Activated CD8-positive, alpha-beta T cell treated with anti-CD3 and anti-CD28 coated beads, Interleukin-2, amount 10 ng/mL, durations not matched to agents 7 days and 5 days (primary cell): Measurements from ENCODE around the gene IL23R. TPM values are rescaled to one million over a fixed set of nuclear protein-coding genes. Genes with fewer than 3 reads are reported as not detected.

Experiments used
- ATAC-seq: fragments of 150-1000 bp; cut with Tn5 transposase; one replicate; pipeline ENCODE4 v1.10.0; 2021; ENCODE audit warnings: moderate library complexity
- CTCF ChIA-PET: fragments of 350-600 bp; sonication (Branson Sonifier 250); formaldehyde crosslinking; loops from one replicate; lab custom pipeline; 2021; ENCODE audit warnings: antibody characterized with exemption; lab: Charles Lee
- POLR2A ChIA-PET: fragments of 350-600 bp; sonication (Branson Sonifier 250); formaldehyde crosslinking; loops from one replicate; lab custom pipeline; 2021; ENCODE audit warnings: antibody characterized with exemption; lab: Charles Lee
- DNase-seq: peaks from one replicate; pipeline ENCODE4 v3.0.0-alpha.2; 2020
- H3K27ac Mint-ChIP-seq: one replicate; pipeline ENCODE4 v1.8.0; 2021; ENCODE audit warnings: mild to moderate bottlenecking, mixed read lengths
- H3K27me3 Mint-ChIP-seq: one replicate; pipeline ENCODE4 v1.8.0; 2021; ENCODE audit warnings: low read depth, mixed read lengths
- H3K36me3 Mint-ChIP-seq: one replicate; pipeline ENCODE4 v1.8.0; 2021; ENCODE audit warnings: low read depth, mixed read lengths
- H3K4me1 Mint-ChIP-seq: one replicate; pipeline ENCODE4 v1.8.0; 2021; ENCODE audit warnings: low read depth, mixed read lengths
- H3K4me3 Mint-ChIP-seq: one replicate; pipeline ENCODE4 v1.8.0; 2021; ENCODE audit warnings: mild to moderate bottlenecking, mixed read lengths
- H3K9me3 Mint-ChIP-seq: one replicate; pipeline ENCODE4 v1.8.0; 2022; ENCODE audit warnings: mixed read lengths; ENCODE audit not compliant: insufficient read depth
- total RNA-seq, 2 experiments: library from RNA; stranded (reverse); gene quantifications; one replicate each; pipeline ENCODE4 v1.2.3, GENCODE V29; 2021

The IL23R gene
- total RNA-seq, 2 experiments from 2014 or later: 0.45 to 0.47 TPM

GRCh38 chr1:67148516-67149178, 17.6 kb upstream of the IL23R start:
- Mint-ChIP-seq H3K9me3 (no peaks in the 10 kb centered on the region), H3K4me3 (no peak overlapping the region), H3K27ac (peak overlapping the region; percentile 58), H3K36me3 (no peaks in the 10 kb centered on the region), H3K4me1 (peaks cover 47% of the 10 kb centered on the region), H3K27me3 (peaks cover 28% of the 10 kb centered on the region)
- ChIA-PET POLR2A (interaction anchor here (1.0 to 1.3 kb wide), 3 partner anchors 14 to 152 kb away, joined by 4 to 6 read pairs (median 4); no protein-coding TSS in a partner anchor), CTCF (interaction anchor here (0.6 to 15.6 kb wide), 56 partner anchors 12 to 424 kb away, joined by 3 to 313 read pairs (median 6); partner anchors contain the start of genes C1orf141, DNAI4, IL23R and MIER1)
- DNase-seq (no peak), ATAC-seq (no peak)

GRCh38 chr1:67149179-67149770, 17.0 kb upstream of the IL23R start:
- no peaks in the 10 kb centered on the region for H3K36me3 Mint-ChIP-seq
- ATAC-seq: peak; percentile 86
- peak overlapping the region; percentile 58 for H3K27ac Mint-ChIP-seq
- peak; percentile 77 for DNase-seq
- ChIA-PET CTCF (interaction anchor here (0.6 to 15.6 kb wide), 66 partner anchors 9 to 424 kb away, joined by 3 to 313 read pairs (median 6); partner anchors contain the start of genes C1orf141, DNAI4, IL23R and MIER1), POLR2A (interaction anchor here (0.9 to 1.3 kb wide), 5 partner anchors 14 to 219 kb away, joined by 3 to 6 read pairs (median 4); no protein-coding TSS in a partner anchor)
- peaks cover 33% of the 10 kb centered on the region for H3K27me3 Mint-ChIP-seq
- no peak overlapping the region for H3K4me3 Mint-ChIP-seq
- H3K9me3 Mint-ChIP-seq: no peaks in the 10 kb centered on the region
- peaks cover 42% of the 10 kb centered on the region for H3K4me1 Mint-ChIP-seq

- ChIA-PET POLR2A (no interaction called here), CTCF (interaction anchor here (3.7 to 15.6 kb wide), 3 partner anchors 19 to 155 kb away, joined by 30 to 313 read pairs (median 89); no protein-coding TSS in a partner anchor)
- Mint-ChIP-seq H3K27ac (no peak overlapping the region), H3K4me1 (peaks cover 34% of the 10 kb centered on the region), H3K36me3 (peaks cover 2% of the 10 kb centered on the region), H3K9me3 (no peaks in the 10 kb centered on the region), H3K4me3 (no peak overlapping the region), H3K27me3 (peaks cover 46% of the 10 kb centered on the region)
- ATAC-seq (no peak), DNase-seq (no peak)
Observed at GRCh38 chr1:67150931-67151330, 15.3 kb upstream of the IL23R start.

GRCh38 chr1:67158401-67158800, 7.9 kb upstream of the IL23R start:
- POLR2A ChIA-PET: no interaction called here
- peaks cover 12% of the 10 kb centered on the region for H3K4me1 Mint-ChIP-seq
- H3K36me3 Mint-ChIP-seq: peaks cover 4% of the 10 kb centered on the region
- no peak for DNase-seq
- ATAC-seq: no peak
- no peaks in the 10 kb centered on the region for H3K9me3 Mint-ChIP-seq
- H3K27ac Mint-ChIP-seq: no peak overlapping the region
- no peak overlapping the region for H3K4me3 Mint-ChIP-seq
- H3K27me3 Mint-ChIP-seq: peaks cover 23% of the 10 kb centered on the region
- CTCF ChIA-PET: interaction anchor here (0.6 to 15.6 kb wide), 4 partner anchors 9 to 192 kb away, joined by 3 to 313 read pairs (median 4); no protein-coding TSS in a partner anchor

GRCh38 chr1:67159233-67159632, 7.0 kb upstream of the IL23R start:
- POLR2A ChIA-PET: no interaction called here
- no peaks in the 10 kb centered on the region for H3K9me3 Mint-ChIP-seq
- no peak for DNase-seq
- H3K4me3 Mint-ChIP-seq: no peak overlapping the region
- CTCF ChIA-PET: no interaction called here
- ATAC-seq: no peak
- peaks cover 7% of the 10 kb centered on the region for H3K36me3 Mint-ChIP-seq
- H3K27ac Mint-ChIP-seq: no peak overlapping the region
- peaks cover 18% of the 10 kb centered on the region for H3K4me1 Mint-ChIP-seq
- peaks cover 17% of the 10 kb centered on the region for H3K27me3 Mint-ChIP-seq

GRCh38 chr1:67162954-67163353, 3.3 kb upstream of the IL23R start:
- peak; percentile 90 for ATAC-seq
- Mint-ChIP-seq H3K4me3 (no peak overlapping the region), H3K9me3 (no peaks in the 10 kb centered on the region), H3K27ac (peak overlapping the region; percentile 72), H3K36me3 (peaks cover 7% of the 10 kb centered on the region), H3K27me3 (peaks cover 7% of the 10 kb centered on the region), H3K4me1 (peaks cover 25% of the 10 kb centered on the region)
- ChIA-PET CTCF (interaction anchor here (0.7 to 13.1 kb wide), 12 partner anchors 8 to 277 kb away, joined by 3 to 173 read pairs (median 4); partner anchors contain the start of gene SERBP1), POLR2A (interaction anchor here (0.5 to 1.1 kb wide), 5 partner anchors 8 to 57 kb away, joined by 3 to 6 read pairs (median 4); no protein-coding TSS in a partner anchor)
- peak; percentile 54 for DNase-seq

- DNase-seq: no peak
- no peak for ATAC-seq
- CTCF ChIA-PET: interaction anchor here (0.7 to 13.1 kb wide), 8 partner anchors 16 to 263 kb away, joined by 3 to 173 read pairs (median 5); no protein-coding TSS in a partner anchor
- POLR2A ChIA-PET: interaction anchor here (1.2 kb wide), 1 partner anchor 264 kb away, joined by 3 read pairs; no protein-coding TSS in a partner anchor
- Mint-ChIP-seq H3K36me3 (peaks cover 7% of the 10 kb centered on the region), H3K4me3 (no peak overlapping the region), H3K4me1 (peaks cover 39% of the 10 kb centered on the region), H3K9me3 (no peaks in the 10 kb centered on the region), H3K27ac (no peak overlapping the region), H3K27me3 (peaks cover 10% of the 10 kb centered on the region)
Observed at GRCh38 chr1:67165468-67166041, 699 bp upstream of the IL23R start.

GRCh38 chr1:67169496-67169895, 3.2 kb downstream of the IL23R start:
- no peak overlapping the region for H3K27ac Mint-ChIP-seq
- ATAC-seq (no peak), DNase-seq (no peak)
- no peak overlapping the region for H3K4me3 Mint-ChIP-seq
- H3K36me3 Mint-ChIP-seq: peaks cover 9% of the 10 kb centered on the region
- POLR2A ChIA-PET: no interaction called here
- H3K9me3 Mint-ChIP-seq: no peaks in the 10 kb centered on the region
- H3K4me1 Mint-ChIP-seq: peaks cover 48% of the 10 kb centered on the region
- peaks cover 10% of the 10 kb centered on the region for H3K27me3 Mint-ChIP-seq
- CTCF ChIA-PET: interaction anchor here (1.5 to 13.1 kb wide), 4 partner anchors 20 to 405 kb away, joined by 4 to 173 read pairs (median 21); no protein-coding TSS in a partner anchor

GRCh38 chr1:67169932-67170331, 3.7 kb downstream of the IL23R start:
- CTCF ChIA-PET: interaction anchor here (1.5 to 13.1 kb wide), 7 partner anchors 8 to 405 kb away, joined by 3 to 173 read pairs (median 12); no protein-coding TSS in a partner anchor
- Mint-ChIP-seq H3K27ac (no peak overlapping the region), H3K4me3 (no peak overlapping the region), H3K4me1 (peaks cover 46% of the 10 kb centered on the region), H3K9me3 (no peaks in the 10 kb centered on the region), H3K27me3 (peaks cover 10% of the 10 kb centered on the region), H3K36me3 (peaks cover 9% of the 10 kb centered on the region)
- ATAC-seq (no peak), DNase-seq (no peak)
- POLR2A ChIA-PET: no interaction called here

- H3K4me3 Mint-ChIP-seq: peak overlapping the region; percentile 50
- peaks cover 10% of the 10 kb centered on the region for H3K27me3 Mint-ChIP-seq
- DNase-seq: peak; percentile 63
- H3K36me3 Mint-ChIP-seq: peaks cover 13% of the 10 kb centered on the region
- H3K27ac Mint-ChIP-seq: peak overlapping the region; percentile 85
- ChIA-PET POLR2A (interaction anchor here (0.6 to 2.0 kb wide), 5 partner anchors 8 to 255 kb away, joined by 3 to 8 read pairs (median 6); no protein-coding TSS in a partner anchor), CTCF (interaction anchor here (0.7 to 13.1 kb wide), 12 partner anchors 9 to 406 kb away, joined by 3 to 173 read pairs (median 7); no protein-coding TSS in a partner anchor)
- peak; percentile 69 for ATAC-seq
- no peaks in the 10 kb centered on the region for H3K9me3 Mint-ChIP-seq
- H3K4me1 Mint-ChIP-seq: peaks cover 53% of the 10 kb centered on the region
Observed at GRCh38 chr1:67170751-67171573, 4.7 kb downstream of the IL23R start.
